ENCODE data around the gene LMX1B.

Gene LMX1B

GRCh38 chr9:126664900-126665643 is 51.3 kb downstream of the LMX1B start:
- no peak for TF ChIP-seq EZH2phosphoT487 (IDR thresholded peaks at IDR 0.05; ENCODE audit: borderline replicate concordance, low read length)
- H3K9me2 ChIP-seq (replicated peaks; ENCODE audit: control insufficient read depth, low read length): no peaks in the 10 kb centered on the region
- no peaks in the 10 kb centered on the region for H3K36me3 ChIP-seq (ENCODE audit: control insufficient read depth, low read length)
- peaks cover 13% of the 10 kb centered on the region for H3K27me3 ChIP-seq (ENCODE audit: control insufficient read depth, low read length)
- H3F3A ChIP-seq (ENCODE audit: control insufficient read depth, insufficient read depth): no peaks in the 10 kb centered on the region
- no peak overlapping the region for H3K4me2 ChIP-seq (ENCODE audit: low read length)
- H3K4me1 ChIP-seq (ENCODE audit: control insufficient read depth, low read length): peaks cover 18% of the 10 kb centered on the region
- no peak overlapping the region for H3K27ac ChIP-seq (ENCODE audit: low read depth, low read length)
- H4K20me1 ChIP-seq (ENCODE audit: control insufficient read depth, insufficient read depth, low read depth, low read length): no peaks in the 10 kb centered on the region
- H3K79me2 ChIP-seq (ENCODE audit: control insufficient read depth, low read length): no peaks in the 10 kb centered on the region
- H3K4me3 ChIP-seq (ENCODE audit: low read length): no peak overlapping the region
- H3K9me3 ChIP-seq (ENCODE audit: control insufficient read depth, insufficient read depth, low read length): no peaks in the 10 kb centered on the region

GRCh38 chr9:126665644-126666035 is 51.9 kb downstream of the LMX1B start:
- H3K4me1 ChIP-seq (ENCODE audit: control insufficient read depth, low read length): peaks cover 18% of the 10 kb centered on the region
- H3K79me2 ChIP-seq (ENCODE audit: control insufficient read depth, low read length): no peaks in the 10 kb centered on the region
- H3K4me2 ChIP-seq (ENCODE audit: low read length): no peak overlapping the region
- no peak overlapping the region for H3K27ac ChIP-seq (ENCODE audit: low read depth, low read length)
- H3F3A ChIP-seq (ENCODE audit: control insufficient read depth, insufficient read depth): no peaks in the 10 kb centered on the region
- TF ChIP-seq CTCF (IDR thresholded peaks at IDR 0.05; ENCODE audit: low read depth, low read length, poor library complexity, severe bottlenecking) (no peak), EZH2phosphoT487 (IDR thresholded peaks at IDR 0.05; ENCODE audit: borderline replicate concordance, low read length) (no peak)
- H3K4me3 ChIP-seq (ENCODE audit: low read length): no peak overlapping the region
- no peaks in the 10 kb centered on the region for H4K20me1 ChIP-seq (ENCODE audit: control insufficient read depth, insufficient read depth, low read depth, low read length)
- H3K9me3 ChIP-seq (ENCODE audit: control insufficient read depth, insufficient read depth, low read length): no peaks in the 10 kb centered on the region
- H3K27me3 ChIP-seq (ENCODE audit: control insufficient read depth, low read length): peaks cover 13% of the 10 kb centered on the region
- no peaks in the 10 kb centered on the region for H3K9me2 ChIP-seq (replicated peaks; ENCODE audit: control insufficient read depth, low read length)
- H3K36me3 ChIP-seq (ENCODE audit: control insufficient read depth, low read length): no peaks in the 10 kb centered on the region

- H3K27ac ChIP-seq (ENCODE audit: low read depth, low read length): no peak overlapping the region
- peaks cover 13% of the 10 kb centered on the region for H3K27me3 ChIP-seq (ENCODE audit: control insufficient read depth, low read length)
- no peaks in the 10 kb centered on the region for H3K36me3 ChIP-seq (ENCODE audit: control insufficient read depth, low read length)
- TF ChIP-seq EZH2phosphoT487 (IDR thresholded peaks at IDR 0.05; ENCODE audit: borderline replicate concordance, low read length): no peak
- no peak for TF ChIP-seq CTCF (IDR thresholded peaks at IDR 0.05; ENCODE audit: low read depth, low read length, poor library complexity, severe bottlenecking)
- H3K9me3 ChIP-seq (ENCODE audit: control insufficient read depth, insufficient read depth, low read length): no peaks in the 10 kb centered on the region
- peaks cover 18% of the 10 kb centered on the region for H3K4me1 ChIP-seq (ENCODE audit: control insufficient read depth, low read length)
- peak overlapping the region; percentile 29 for H3K4me3 ChIP-seq (ENCODE audit: low read length)
- peak overlapping the region; percentile 57 for H3K4me2 ChIP-seq (ENCODE audit: low read length)
- H3K79me2 ChIP-seq (ENCODE audit: control insufficient read depth, low read length): no peaks in the 10 kb centered on the region
- H3K9me2 ChIP-seq (replicated peaks; ENCODE audit: control insufficient read depth, low read length): no peaks in the 10 kb centered on the region
- H4K20me1 ChIP-seq (ENCODE audit: control insufficient read depth, insufficient read depth, low read depth, low read length): no peaks in the 10 kb centered on the region
- no peaks in the 10 kb centered on the region for H3F3A ChIP-seq (ENCODE audit: control insufficient read depth, insufficient read depth)
Measured at GRCh38 chr9:126666155-126666803, 52.6 kb downstream of the LMX1B start.
